A673 (cell line): Measurements from ENCODE around the gene GALNT7. TPM values are rescaled to one million over a fixed set of nuclear protein-coding genes. Genes with fewer than 3 reads are reported as not detected.

Experiments
- BruUV-seq: library from RNA; stranded (reverse); fragments of 400-500 nt; replicated peaks from 2 replicates; lab custom pipeline; 2021; lab: Mats Ljungman, UMichigan
- CTCF ChIA-PET: fragments of 300-600 bp; sonication (Branson Sonifier 250); formaldehyde crosslinking; loops from one replicate; lab custom pipeline; 2022; ENCODE audit warnings: antibody characterized with exemption; lab: Charles Lee
- POLR2A ChIA-PET: fragments of 300-600 bp; sonication (Branson Sonifier 250); formaldehyde crosslinking; loops from one replicate; lab custom pipeline; 2022; ENCODE audit warnings: antibody characterized with exemption; ENCODE audit not compliant: low non-redundant PET; lab: Charles Lee
- DNase-seq: peaks from one replicate; pipeline ENCODE4 v3.0.0-alpha.2; 2015; ENCODE audit warnings: low spot score
- H3K27ac ChIP-seq: fragments of 200-600 bp; sonication (generic); 2 replicates; pipeline ENCODE4 v1.5.1; 2016; ENCODE audit warnings: mixed run types, low read depth, mild to moderate bottlenecking, mixed read lengths, antibody characterized with exemption, low read length; ENCODE audit not compliant: poor library complexity, severe bottlenecking
- H3K27me3 ChIP-seq: fragments of 200-600 bp; sonication (generic); replicated peaks from 2 replicates; pipeline ENCODE4 v1.6.1; 2017; ENCODE audit warnings: mixed run types, low read depth, mild to moderate bottlenecking, mixed read lengths, antibody characterized with exemption, low read length; ENCODE audit not compliant: insufficient read depth, poor library complexity
- H3K36me3 ChIP-seq: fragments of 200-600 bp; sonication (generic); 2 replicates; pipeline ENCODE4 v1.6.1; 2016; ENCODE audit warnings: mixed run types, mild to moderate bottlenecking, mixed read lengths, antibody characterized with exemption, low read length; ENCODE audit not compliant: insufficient read depth, poor library complexity, severe bottlenecking
- H3K4me1 ChIP-seq: fragments of 200-600 bp; sonication (generic); 2 replicates; pipeline ENCODE4 v1.6.1; 2017; ENCODE audit warnings: mixed run types, mild to moderate bottlenecking, mixed read lengths, antibody characterized with exemption, low read length; ENCODE audit not compliant: insufficient read depth, poor library complexity, severe bottlenecking
- H3K4me3 ChIP-seq: fragments of 200-600 bp; sonication (generic); 2 replicates; pipeline ENCODE4 v1.5.1; 2016; ENCODE audit warnings: low read depth, mixed run types, mild to moderate bottlenecking, mixed read lengths, low read length; ENCODE audit not compliant: poor library complexity, severe bottlenecking
- H3K9me3 ChIP-seq: fragments of 200-600 bp; sonication (generic); 2 replicates; pipeline ENCODE4 v1.6.1; 2016; ENCODE audit warnings: mixed run types, low read depth, mild to moderate bottlenecking, mixed read lengths, antibody characterized with exemption, low read length; ENCODE audit not compliant: poor library complexity, severe bottlenecking
- EZH2 ChIP-seq: fragments of 200-600 bp; sonication (generic); IDR thresholded peaks from 2 replicates; pipeline ENCODE4 v1.6.1; 2017; ENCODE audit warnings: borderline replicate concordance, low read depth, mild to moderate bottlenecking, mixed read lengths, antibody characterized with exemption, low read length; ENCODE audit not compliant: poor library complexity, severe bottlenecking
- intact Hi-C: fragments of 100-400 bp; cut with micrococcal nuclease; formaldehyde crosslinking; loops from one replicate; pipeline ENCODE4 v1.10.0; 2022; ENCODE audit not compliant: unreplicated experiment
- total RNA-seq: library from RNA; stranded (reverse); gene quantifications from 2 replicates; pipeline ENCODE4 v1.2.3, GENCODE V29; 2021
- TF ChIP-seq, protein P1 (sequence below): fragments of 300-800, 200-600 bp; sonication (generic); conservative IDR thresholded peaks from 2 replicates; pipeline ENCODE4 v1.5.1; 2017; ENCODE audit warnings: low read depth, mild to moderate bottlenecking, antibody characterized with exemption, low read length, moderate library complexity, mixed read lengths

GALNT7 gene
- total RNA-seq, 1 experiment from 2014 or later: 89.7 TPM

DNA sequence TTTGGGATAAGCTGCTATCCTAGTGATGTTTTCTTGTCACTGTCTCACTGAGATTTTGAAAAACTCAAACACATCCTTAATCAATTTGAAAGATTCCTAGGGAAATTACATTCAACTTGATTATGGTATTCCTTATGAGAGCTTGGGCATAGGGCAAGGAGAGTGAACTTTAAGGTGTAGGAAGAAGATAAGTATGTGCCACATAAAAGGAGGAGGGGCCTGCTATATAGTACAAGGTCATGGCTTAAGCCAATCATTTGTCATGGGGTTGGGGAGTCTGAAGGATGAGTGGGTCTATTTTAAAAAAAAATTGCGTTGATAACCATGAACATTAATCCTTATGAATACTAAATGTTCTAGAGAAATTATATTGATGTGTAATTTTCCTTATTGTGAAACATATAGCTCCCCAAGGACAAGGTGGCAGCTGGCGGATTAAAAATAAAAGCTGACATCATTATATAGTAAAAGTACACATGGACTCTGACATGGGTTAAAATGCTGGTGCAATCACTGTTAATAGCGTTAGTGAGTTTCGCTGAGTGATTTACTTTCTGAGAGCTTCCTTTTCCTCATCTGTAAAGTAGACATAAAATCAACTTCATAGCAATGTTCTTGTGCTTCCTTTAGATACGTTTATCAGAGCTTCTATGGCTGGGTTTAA lies 17.4 kb downstream of the GALNT7 start:
- peak; percentile 83 for DNase-seq
- no TSS peak for BruUV-seq
- Histone ChIP-seq H3K27me3 (no peaks in the 10 kb centered on the region), H3K27ac (peak overlapping the region; percentile 74), H3K4me1 (peaks cover 59% of the 10 kb centered on the region), H3K9me3 (no peaks in the 10 kb centered on the region), H3K4me3 (peak overlapping the region; percentile 23), H3K36me3 (no peaks in the 10 kb centered on the region)
- TF ChIP-seq, protein P1, sequence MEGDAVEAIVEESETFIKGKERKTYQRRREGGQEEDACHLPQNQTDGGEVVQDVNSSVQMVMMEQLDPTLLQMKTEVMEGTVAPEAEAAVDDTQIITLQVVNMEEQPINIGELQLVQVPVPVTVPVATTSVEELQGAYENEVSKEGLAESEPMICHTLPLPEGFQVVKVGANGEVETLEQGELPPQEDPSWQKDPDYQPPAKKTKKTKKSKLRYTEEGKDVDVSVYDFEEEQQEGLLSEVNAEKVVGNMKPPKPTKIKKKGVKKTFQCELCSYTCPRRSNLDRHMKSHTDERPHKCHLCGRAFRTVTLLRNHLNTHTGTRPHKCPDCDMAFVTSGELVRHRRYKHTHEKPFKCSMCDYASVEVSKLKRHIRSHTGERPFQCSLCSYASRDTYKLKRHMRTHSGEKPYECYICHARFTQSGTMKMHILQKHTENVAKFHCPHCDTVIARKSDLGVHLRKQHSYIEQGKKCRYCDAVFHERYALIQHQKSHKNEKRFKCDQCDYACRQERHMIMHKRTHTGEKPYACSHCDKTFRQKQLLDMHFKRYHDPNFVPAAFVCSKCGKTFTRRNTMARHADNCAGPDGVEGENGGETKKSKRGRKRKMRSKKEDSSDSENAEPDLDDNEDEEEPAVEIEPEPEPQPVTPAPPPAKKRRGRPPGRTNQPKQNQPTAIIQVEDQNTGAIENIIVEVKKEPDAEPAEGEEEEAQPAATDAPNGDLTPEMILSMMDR: no peak
- TF ChIP-seq EZH2: no peak
- intact Hi-C loops: no loop called here
- CTCF ChIA-PET: interaction anchor here (1.0 kb wide), 1 partner anchor 172 kb away, joined by 3 read pairs; no protein-coding TSS in a partner anchor
- POLR2A ChIA-PET: no interaction called here

DNA sequence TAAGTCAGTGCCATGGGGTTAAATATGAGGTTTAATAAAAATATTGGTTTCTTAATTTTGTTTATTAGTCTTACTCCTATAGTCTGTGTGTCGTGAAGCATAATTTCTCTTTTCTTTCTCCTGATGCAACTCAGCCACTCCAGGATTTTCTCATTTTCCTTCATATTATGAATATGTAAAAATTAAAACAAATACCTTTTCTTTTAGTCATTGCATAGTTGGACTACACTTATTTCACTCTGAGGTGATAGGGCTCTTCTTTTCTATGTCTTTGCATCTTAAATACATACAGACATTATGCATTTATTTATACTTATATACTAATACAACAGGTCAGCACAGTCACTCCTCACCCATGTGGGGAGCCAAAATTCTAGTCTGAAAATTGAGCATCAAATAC lies 19.1 kb downstream of the GALNT7 start:
- TF ChIP-seq EZH2: no peak
- TF ChIP-seq, protein P1: no peak
- Histone ChIP-seq H3K27me3 (no peaks in the 10 kb centered on the region), H3K9me3 (no peaks in the 10 kb centered on the region), H3K4me1 (peaks cover 58% of the 10 kb centered on the region), H3K4me3 (no peak overlapping the region), H3K36me3 (no peaks in the 10 kb centered on the region), H3K27ac (no peak overlapping the region)
- DNase-seq: no peak
- POLR2A ChIA-PET: no interaction called here
- CTCF ChIA-PET: no interaction called here
- BruUV-seq: no TSS peak
- intact Hi-C loops: no loop called here

DNA sequence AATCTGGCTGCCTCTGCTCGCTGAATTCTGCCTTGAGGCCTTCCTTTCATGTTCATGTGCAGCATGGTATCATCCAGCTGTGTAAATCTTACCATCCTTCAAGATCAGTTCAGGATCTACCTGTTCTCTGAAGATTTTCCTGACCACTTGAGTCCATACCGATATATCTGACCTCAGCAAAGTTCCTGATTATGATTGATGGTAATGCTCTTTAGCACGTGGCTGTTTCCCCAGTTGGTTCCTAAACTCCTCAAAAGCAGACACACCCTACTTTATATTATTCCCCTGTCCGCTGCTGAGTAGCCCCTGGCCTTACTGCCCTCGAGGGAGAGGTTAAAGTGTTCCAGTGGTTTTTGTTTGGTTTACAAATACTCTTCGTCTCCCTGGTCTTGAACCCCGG lies 20.0 kb downstream of the GALNT7 start:
- H3K4me1 ChIP-seq: peaks cover 62% of the 10 kb centered on the region
- ChIA-PET CTCF (no interaction called here), POLR2A (no interaction called here)
- no peak for DNase-seq
- intact Hi-C loops: no loop called here
- no peaks in the 10 kb centered on the region for H3K9me3 ChIP-seq
- TF ChIP-seq EZH2: no peak
- TF ChIP-seq, protein P1: no peak
- no peak overlapping the region for H3K27ac ChIP-seq
- no TSS peak for BruUV-seq
- no peak overlapping the region for H3K4me3 ChIP-seq
- no peaks in the 10 kb centered on the region for H3K27me3 ChIP-seq
- no peaks in the 10 kb centered on the region for H3K36me3 ChIP-seq
